Trophoblast cell (in vitro differentiated cells and primary cell): ENCODE measurements around the gene IL17REL.

Experiments
- DNase-seq, 2 donors: peaks; one replicate each; pipeline ENCODE4 v3.0.0-alpha.2; 2016
- H2AFZ ChIP-seq: 2 replicates; pipeline ENCODE4 v1.6.1; 2013; ENCODE audit warnings: low read length, moderate library complexity, mild to moderate bottlenecking; ENCODE audit not compliant: insufficient read depth, poor library complexity
- H2AK5ac ChIP-seq: 2 replicates; pipeline ENCODE4 v1.6.1; 2013; ENCODE audit warnings: mild to moderate bottlenecking, low read length
- H2BK120ac ChIP-seq: 2 replicates; pipeline ENCODE4 v1.6.1; 2013; ENCODE audit warnings: low read length, mild to moderate bottlenecking, moderate library complexity; ENCODE audit not compliant: insufficient read depth, poor library complexity
- H2BK12ac ChIP-seq: 2 replicates; pipeline ENCODE4 v1.6.1; 2013; ENCODE audit warnings: mild to moderate bottlenecking, low read length, moderate library complexity
- H2BK5ac ChIP-seq: 2 replicates; pipeline ENCODE4 v1.6.1; 2013; ENCODE audit warnings: low read length, low read depth, moderate library complexity, mild to moderate bottlenecking; ENCODE audit not compliant: poor library complexity
- H3K14ac ChIP-seq: 2 replicates; pipeline ENCODE4 v1.6.1; 2013; ENCODE audit warnings: mild to moderate bottlenecking, low read length
- H3K18ac ChIP-seq: 2 replicates; pipeline ENCODE4 v1.6.1; 2013; ENCODE audit warnings: mild to moderate bottlenecking, low read length
- H3K23ac ChIP-seq: 2 replicates; pipeline ENCODE4 v1.6.1; 2013; ENCODE audit warnings: low read length
- H3K27ac ChIP-seq: 2 replicates; pipeline ENCODE4 v1.5.1; 2013; ENCODE audit warnings: low read depth, mild to moderate bottlenecking, inconsistent platforms, low read length, moderate library complexity
- H3K27me3 ChIP-seq: 2 replicates; pipeline ENCODE4 v1.6.1; 2013; ENCODE audit warnings: inconsistent platforms, mild to moderate bottlenecking, low read length, moderate library complexity; ENCODE audit not compliant: insufficient read depth
- H3K36me3 ChIP-seq, 2 experiments: 1 replicate in 1 of 2; 2 replicates in 1 of 2; pipeline ENCODE4 v1.6.1; 2013; ENCODE audit warnings: low read length in 2 of 2, mild to moderate bottlenecking in 2 of 2, moderate library complexity in 1 of 2; ENCODE audit not compliant: insufficient read depth in 2 of 2, control insufficient read depth in 1 of 2
- H3K4ac ChIP-seq: 2 replicates; pipeline ENCODE4 v1.6.1; 2013; ENCODE audit warnings: low read depth, mild to moderate bottlenecking, low read length, moderate library complexity
- H3K4me1 ChIP-seq, 2 experiments: 1 replicate in 1 of 2; 2 replicates in 1 of 2; pipeline ENCODE4 v1.6.1; 2013; ENCODE audit warnings: low read length in 2 of 2, mild to moderate bottlenecking in 2 of 2, moderate library complexity in 1 of 2; ENCODE audit not compliant: insufficient read depth in 2 of 2, control insufficient read depth in 1 of 2
- H3K4me2 ChIP-seq: 2 replicates; pipeline ENCODE4 v1.6.1; 2013; ENCODE audit warnings: inconsistent platforms, mild to moderate bottlenecking, low read length, moderate library complexity
- H3K4me3 ChIP-seq: 2 replicates; pipeline ENCODE4 v1.5.1; 2013; ENCODE audit warnings: mild to moderate bottlenecking, low read depth, low read length, inconsistent platforms
- H3K79me1 ChIP-seq: one replicate; pipeline ENCODE4 v1.6.1; 2013; ENCODE audit warnings: low read length
- H3K79me2 ChIP-seq: 2 replicates; pipeline ENCODE4 v1.6.1; 2013; ENCODE audit warnings: low read length, mild to moderate bottlenecking; ENCODE audit not compliant: control insufficient read depth, insufficient read depth, poor library complexity
- H3K9ac ChIP-seq: 2 replicates; pipeline ENCODE4 v1.6.1; 2013; ENCODE audit warnings: mild to moderate bottlenecking, low read length
- H3K9me3 ChIP-seq: 2 replicates; pipeline ENCODE4 v1.6.1; 2013; ENCODE audit warnings: low read depth, mild to moderate bottlenecking, control low read depth, inconsistent platforms, low read length; ENCODE audit not compliant: insufficient read depth
- H4K12ac ChIP-seq: 2 replicates; pipeline ENCODE4 v1.6.1; 2013; ENCODE audit warnings: low read depth, mild to moderate bottlenecking, low read length, moderate library complexity
- H4K8ac ChIP-seq: 2 replicates; pipeline ENCODE4 v1.6.1; 2013; ENCODE audit warnings: low read depth, mild to moderate bottlenecking, low read length, moderate library complexity
- H4K91ac ChIP-seq: one replicate; pipeline ENCODE4 v1.6.1; 2013; ENCODE audit warnings: low read depth, mild to moderate bottlenecking, low read length, moderate library complexity
- WGBS: extraction: QIAGEN DNeasy Blood & Tissue Kit; methylation state at CpG from one replicate; pipeline ENCODE4 v1.1.7; 2013; ENCODE audit warnings: missing lambda C conversion rate; ENCODE audit not compliant: insufficient read length, insufficient coverage; ENCODE audit errors: extremely low coverage; 5-methylcytosine and 5-hydroxymethylcytosine counted together

Gene IL17REL

GRCh38 chr22:50014655-50015401 is 2.3 kb upstream of the IL17REL start:
- Histone ChIP-seq H3K9ac (no peak overlapping the region), H4K12ac (no peak overlapping the region), H3K27me3 (peaks cover 37% of the 10 kb centered on the region), H3K9me3 (peaks cover 9% of the 10 kb centered on the region), H3K79me2 (no peaks in the 10 kb centered on the region), H3K23ac (no peak overlapping the region), H3K4me2 (no peak overlapping the region), H3K14ac (no peak overlapping the region), H2AFZ (no peak overlapping the region), H4K8ac (no peak overlapping the region), H3K27ac (no peak overlapping the region), H2AK5ac (no peak overlapping the region), H2BK120ac (no peak overlapping the region), H3K36me3 (no peaks in the 10 kb centered on the region), H2BK5ac (no peak overlapping the region), H3K18ac (no peak overlapping the region), H3K4me3 (no peak overlapping the region), H2BK12ac (no peak overlapping the region), H3K79me1 (no peaks in the 10 kb centered on the region), H3K4ac (no peak overlapping the region), H4K91ac (no peak overlapping the region), H3K4me1 (no peaks in the 10 kb centered on the region)
- DNase-seq, result no peak
- no CpG with 5 or more reads among the region's 91 CpGs for WGBS

- Histone ChIP-seq H3K23ac (no peak overlapping the region), H4K12ac (no peak overlapping the region), H3K18ac (no peak overlapping the region), H2BK12ac (no peak overlapping the region), H3K27ac (no peak overlapping the region), H3K9ac (no peak overlapping the region), H2BK5ac (no peak overlapping the region), H3K36me3 (no peaks in the 10 kb centered on the region), H3K79me2 (no peaks in the 10 kb centered on the region), H3K9me3 (peaks cover 4% of the 10 kb centered on the region), H3K79me1 (no peaks in the 10 kb centered on the region), H3K4ac (no peak overlapping the region), H2AK5ac (no peak overlapping the region), H4K8ac (no peak overlapping the region), H3K27me3 (peaks cover 37% of the 10 kb centered on the region), H3K4me1 (no peaks in the 10 kb centered on the region), H2BK120ac (no peak overlapping the region), H2AFZ (no peak overlapping the region), H3K4me3 (no peak overlapping the region), H3K4me2 (no peak overlapping the region), H4K91ac (no peak overlapping the region), H3K14ac (no peak overlapping the region)
- no CpG with 5 or more reads among the region's 16 CpGs for WGBS
- no peak for DNase-seq
Measured at GRCh38 chr22:50014053-50014501, 1.5 kb upstream of the IL17REL start.

- H3K27me3 ChIP-seq, result peaks cover 34% of the 10 kb centered on the region
- no peak overlapping the region for H4K91ac ChIP-seq
- H2BK5ac ChIP-seq, result no peak overlapping the region
- H3K4me2 ChIP-seq, result no peak overlapping the region
- no peak overlapping the region for H3K4ac ChIP-seq
- H2BK120ac ChIP-seq, result no peak overlapping the region
- no peak overlapping the region for H2AFZ ChIP-seq
- H3K79me2 ChIP-seq, result no peaks in the 10 kb centered on the region
- no peak for DNase-seq
- H3K4me3 ChIP-seq, result no peak overlapping the region
- no peak overlapping the region for H4K12ac ChIP-seq
- no peak overlapping the region for H3K18ac ChIP-seq
- no peaks in the 10 kb centered on the region for H3K4me1 ChIP-seq
- no peak overlapping the region for H2AK5ac ChIP-seq
- H3K36me3 ChIP-seq, result no peaks in the 10 kb centered on the region
- H3K14ac ChIP-seq, result no peak overlapping the region
- no peak overlapping the region for H4K8ac ChIP-seq
- H3K9me3 ChIP-seq, result peaks cover 4% of the 10 kb centered on the region
- no peak overlapping the region for H2BK12ac ChIP-seq
- WGBS, result no CpG with 5 or more reads among the region's 18 CpGs
- H3K9ac ChIP-seq, result no peak overlapping the region
- no peak overlapping the region for H3K27ac ChIP-seq
- no peak overlapping the region for H3K23ac ChIP-seq
- no peaks in the 10 kb centered on the region for H3K79me1 ChIP-seq
Measured at GRCh38 chr22:50011447-50012210, 936 bp downstream of the IL17REL start.

- Histone ChIP-seq H3K79me2 (no peaks in the 10 kb centered on the region), H3K9ac (no peak overlapping the region), H3K4me3 (no peak overlapping the region), H3K4ac (no peak overlapping the region), H2BK120ac (no peak overlapping the region), H3K9me3 (no peaks in the 10 kb centered on the region), H2AFZ (no peak overlapping the region), H4K12ac (no peak overlapping the region), H2AK5ac (no peak overlapping the region), H3K18ac (no peak overlapping the region), H3K14ac (no peak overlapping the region), H3K27ac (no peak overlapping the region), H3K4me1 (no peaks in the 10 kb centered on the region), H3K23ac (no peak overlapping the region), H3K4me2 (no peak overlapping the region), H2BK5ac (no peak overlapping the region), H3K36me3 (no peaks in the 10 kb centered on the region), H4K8ac (no peak overlapping the region), H2BK12ac (no peak overlapping the region), H4K91ac (no peak overlapping the region), H3K79me1 (no peaks in the 10 kb centered on the region), H3K27me3 (peaks cover 27% of the 10 kb centered on the region)
- DNase-seq, result no peak
- WGBS, result no CpG with 5 or more reads among the region's 61 CpGs
Measured at GRCh38 chr22:50010676-50011446, 1.7 kb downstream of the IL17REL start.
